Stimulated activated CD4-positive, alpha-beta T cell treated with anti-CD3 and anti-CD28 coated beads, Interleukin-4, amount 100 ng/mL, for 1 hour (primary cell): ENCODE results near the gene ZBED5.

ENCODE experiments used
- DNase-seq: peaks from one replicate; pipeline ENCODE4 v3.0.0-alpha.2; 2020

ZBED5 gene

DNA sequence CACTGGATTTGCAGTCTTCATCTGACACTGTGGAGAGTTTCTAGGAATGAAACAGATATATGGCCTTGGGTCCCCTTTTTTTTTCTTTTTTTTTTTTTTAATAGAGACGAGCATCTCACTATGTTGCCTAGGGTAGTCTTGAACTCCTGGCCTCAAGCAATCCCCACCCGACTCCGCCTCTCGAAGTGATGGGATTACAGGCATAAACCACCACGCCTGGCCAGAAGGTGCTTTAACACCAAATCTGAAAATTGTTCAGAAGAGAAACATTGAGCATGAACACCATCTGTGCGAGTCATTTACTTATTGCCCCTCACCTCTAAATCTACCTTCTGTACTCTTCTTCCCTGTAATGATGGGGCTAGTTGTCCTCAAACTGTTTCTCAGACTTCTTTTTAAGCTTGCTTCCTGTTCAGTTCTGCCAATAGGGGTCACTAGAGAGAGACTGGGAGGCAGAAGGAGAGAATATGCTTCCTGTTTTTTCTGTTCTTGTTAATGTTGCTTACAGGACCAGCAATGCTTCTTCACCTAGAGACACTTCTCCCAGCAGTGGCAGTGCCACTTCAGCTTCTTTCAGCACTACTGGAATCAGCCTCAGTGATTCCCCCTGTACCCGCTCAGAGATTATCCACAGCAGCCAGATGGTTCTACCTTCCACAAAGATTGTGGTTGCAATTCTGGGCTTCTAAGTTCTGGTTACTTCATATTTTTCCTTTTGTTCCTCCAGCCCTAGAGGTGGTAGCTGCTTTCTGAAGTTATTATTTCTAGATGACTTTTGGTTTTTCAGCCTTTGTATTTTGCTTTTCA is 20.8 kb upstream of the ZBED5 start:
- no peak for DNase-seq

DNA sequence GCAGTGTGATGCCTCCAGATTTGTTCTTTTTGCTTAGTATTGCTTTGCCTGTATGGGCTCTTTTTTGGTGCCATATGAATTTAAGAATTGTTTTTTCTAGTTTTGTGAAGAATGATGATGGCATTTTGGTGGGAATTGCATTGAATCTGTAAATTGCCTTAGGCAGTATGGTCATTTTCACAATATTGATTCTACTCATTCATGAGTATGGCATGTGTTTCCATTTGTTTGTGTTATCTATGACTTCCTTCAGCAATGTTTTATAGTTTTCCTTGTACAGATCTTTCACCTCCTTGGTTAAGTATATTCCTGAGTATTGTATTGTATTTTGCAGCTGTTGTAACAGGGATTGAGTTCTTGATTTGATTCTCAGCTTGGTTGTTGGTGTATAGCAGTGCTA is 18.3 kb upstream of the ZBED5 start:
- DNase-seq, result no peak

DNA sequence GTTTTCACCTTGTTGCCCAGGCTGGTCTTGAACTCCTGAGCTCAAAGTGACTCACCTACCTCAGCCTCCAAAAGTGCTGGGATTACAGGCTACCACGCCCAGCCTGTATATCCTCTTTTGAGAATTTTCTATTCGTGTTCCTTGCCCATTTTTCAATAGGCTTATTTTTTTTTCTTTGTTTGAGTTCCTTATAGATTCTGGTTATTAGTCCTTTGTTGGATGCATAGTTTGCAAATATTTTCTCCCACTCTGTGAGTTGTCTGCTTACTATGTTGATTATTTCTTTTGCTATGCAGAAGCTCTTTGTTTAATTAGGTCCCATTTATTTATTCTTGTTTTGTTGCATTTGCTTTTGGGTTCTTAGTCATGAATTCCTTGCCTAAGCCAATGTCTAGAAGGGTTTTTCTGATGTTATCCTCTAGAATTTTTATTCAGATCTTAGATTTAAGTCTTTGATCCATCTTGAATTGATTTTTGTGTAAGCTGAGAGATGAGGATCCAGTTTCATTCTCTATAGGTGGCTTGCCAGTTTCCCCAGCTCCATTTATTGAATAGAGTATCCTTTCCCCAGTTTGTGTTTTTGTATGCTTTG is 17.7 kb upstream of the ZBED5 start:
- no peak for DNase-seq

DNA sequence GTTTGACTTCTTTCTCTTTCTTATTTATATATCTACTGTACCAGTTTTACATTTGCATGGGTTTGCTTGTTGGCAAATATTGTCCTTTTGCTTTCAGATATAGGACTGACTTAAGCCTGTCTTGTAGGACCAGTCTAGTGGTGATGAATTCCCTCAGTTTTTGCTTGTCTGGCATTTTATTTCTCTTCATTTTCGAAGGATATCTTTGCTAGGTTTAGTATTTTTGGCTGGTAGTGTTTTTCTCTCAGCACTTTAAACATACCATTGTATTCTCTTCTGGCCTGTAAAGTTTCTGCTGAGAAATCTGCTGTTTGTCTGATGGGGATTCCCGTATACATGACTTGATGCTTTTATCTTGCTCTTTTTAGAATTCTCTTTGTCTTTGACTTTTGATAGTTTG is 14.2 kb upstream of the ZBED5 start:
- no peak for DNase-seq

DNA sequence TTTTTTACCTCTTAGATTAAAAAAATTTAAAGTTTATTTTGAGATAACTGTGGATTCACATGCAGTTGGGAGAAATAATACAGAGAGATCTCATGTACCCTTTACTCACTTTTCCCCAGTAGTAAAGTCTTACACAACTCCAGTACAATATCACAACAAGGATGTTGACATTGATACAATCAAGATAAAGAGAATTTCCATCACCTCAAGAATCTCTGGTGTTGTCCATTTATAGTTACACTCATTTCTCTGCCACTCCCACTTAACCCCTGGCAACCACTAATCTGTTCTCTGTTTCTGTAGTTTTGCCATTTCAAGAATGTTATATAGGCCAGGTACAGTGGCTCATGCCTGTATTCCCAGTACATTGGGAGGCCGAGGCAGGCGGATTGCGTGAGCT is 10.5 kb upstream of the ZBED5 start:
- DNase-seq, result no peak

DNA sequence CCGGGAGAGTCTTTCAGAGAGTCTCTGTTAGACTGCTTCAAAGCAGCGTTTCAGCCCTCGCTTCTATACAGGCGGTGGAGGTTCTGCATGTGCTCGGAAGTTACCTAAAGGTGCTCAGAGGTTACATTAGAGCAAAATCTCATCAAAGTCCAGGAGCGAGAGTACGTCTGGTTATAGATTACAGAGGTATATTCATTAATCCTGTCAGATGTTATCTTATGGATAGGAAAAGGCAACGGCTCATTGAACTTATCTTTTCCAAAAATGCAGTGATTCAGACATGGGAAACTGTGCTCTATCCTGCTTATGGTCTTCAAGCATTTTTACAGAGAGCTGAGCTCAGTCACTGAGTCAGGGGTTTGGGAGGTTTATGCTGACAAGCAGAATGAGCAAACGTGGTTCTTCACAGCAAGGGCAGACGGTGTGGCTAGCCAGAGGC is 9.1 kb upstream of the ZBED5 start:
- DNase-seq, result no peak

DNA sequence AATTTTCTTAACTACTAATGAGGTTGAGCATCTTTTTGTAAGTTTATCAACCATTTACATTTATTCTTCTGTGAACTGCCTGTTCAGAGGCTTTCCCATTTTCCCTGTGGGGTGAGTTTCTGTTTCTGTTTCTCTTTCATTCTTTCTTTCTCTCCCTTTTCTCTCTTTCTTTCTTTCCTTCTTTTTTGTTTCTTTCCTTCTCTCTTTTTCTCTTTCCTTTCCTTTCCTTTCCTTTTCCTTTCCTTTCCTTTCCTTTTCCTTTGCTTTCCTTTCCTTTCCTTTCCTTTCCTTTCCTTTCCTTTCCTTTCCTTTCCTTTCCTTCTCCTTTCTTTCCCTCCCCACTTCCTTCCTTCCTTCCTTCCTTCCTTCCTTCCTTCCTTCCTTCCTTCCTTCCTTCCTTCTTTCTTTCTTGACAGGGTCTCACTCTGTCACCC is 8.0 kb upstream of the ZBED5 start:
- no peak for DNase-seq

DNA sequence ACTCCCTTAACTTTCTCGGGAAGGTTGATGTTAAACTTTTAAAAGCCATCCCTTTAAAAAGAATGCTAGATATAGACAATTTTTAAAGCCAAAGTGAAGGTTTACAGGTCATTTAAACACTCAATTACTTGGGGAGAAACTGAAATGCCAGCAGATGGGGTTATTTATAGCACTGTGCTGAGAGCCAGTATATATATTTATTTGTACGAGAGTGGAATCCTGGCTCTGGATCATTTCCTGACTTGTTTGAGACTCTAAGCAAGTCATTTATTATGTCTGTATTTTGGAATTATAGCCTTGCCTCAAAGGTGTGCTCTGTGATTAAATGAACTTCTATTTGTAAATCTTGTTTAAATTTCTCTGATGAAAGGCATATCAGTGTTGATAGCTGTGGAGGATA is 6.8 kb upstream of the ZBED5 start:
- no peak for DNase-seq

DNA sequence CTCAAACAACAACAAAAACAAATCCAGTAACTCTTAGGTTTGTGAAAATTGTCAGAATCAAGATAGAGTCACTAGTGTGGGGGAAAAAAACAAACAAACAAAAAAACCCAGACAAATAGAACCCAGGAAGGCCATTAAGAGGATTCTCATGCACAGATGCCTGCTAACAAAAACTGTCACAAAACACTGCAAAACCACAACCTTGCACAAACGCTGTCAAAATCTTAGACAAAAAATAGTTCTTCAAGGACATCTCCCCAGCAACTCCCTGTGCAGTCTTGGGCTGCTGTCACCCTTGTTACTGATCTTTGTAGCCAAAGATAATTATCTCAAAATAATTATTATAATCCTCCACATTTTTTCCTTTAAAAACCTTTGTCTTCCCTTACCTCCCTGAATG is 4.6 kb upstream of the ZBED5 start:
- no peak for DNase-seq

DNA sequence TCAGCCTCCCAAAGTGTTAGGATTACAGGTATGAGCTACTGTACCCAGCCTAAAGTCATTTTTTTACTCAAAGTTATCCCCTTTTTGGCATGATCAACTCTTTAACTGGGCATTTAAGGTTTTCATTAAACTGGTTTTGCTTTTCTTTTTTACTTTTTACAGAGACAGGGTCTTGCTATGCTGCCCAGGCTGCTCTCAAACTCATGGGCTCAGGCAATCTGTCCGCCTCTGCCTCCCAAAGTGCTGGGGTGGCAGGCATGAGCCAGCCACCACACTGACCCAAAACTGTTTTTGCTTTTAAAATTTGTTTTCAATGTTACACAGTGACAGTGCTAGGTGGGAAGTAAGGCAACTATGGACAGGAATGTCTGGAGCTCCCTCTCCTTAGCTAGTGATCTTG is 3.9 kb upstream of the ZBED5 start:
- no peak for DNase-seq

DNA sequence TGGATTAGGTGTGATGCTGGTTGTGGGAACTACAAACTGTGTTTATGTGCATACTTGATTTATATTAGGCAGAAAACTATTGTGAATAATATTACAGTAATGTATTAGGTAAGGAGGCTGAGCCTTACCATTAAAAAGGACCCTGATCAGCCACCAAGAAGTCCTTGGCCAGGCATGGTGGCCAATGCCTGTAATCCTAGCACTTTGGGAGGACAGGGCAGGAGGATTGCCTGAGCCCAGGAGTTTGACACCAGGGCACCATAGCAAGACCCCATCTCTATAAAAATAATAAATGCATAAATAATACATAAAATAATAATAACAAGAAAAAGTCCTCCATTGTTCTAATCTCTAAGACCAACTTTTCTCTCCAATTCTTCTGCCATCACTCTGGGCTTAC is 3.2 kb upstream of the ZBED5 start:
- no peak for DNase-seq

DNA sequence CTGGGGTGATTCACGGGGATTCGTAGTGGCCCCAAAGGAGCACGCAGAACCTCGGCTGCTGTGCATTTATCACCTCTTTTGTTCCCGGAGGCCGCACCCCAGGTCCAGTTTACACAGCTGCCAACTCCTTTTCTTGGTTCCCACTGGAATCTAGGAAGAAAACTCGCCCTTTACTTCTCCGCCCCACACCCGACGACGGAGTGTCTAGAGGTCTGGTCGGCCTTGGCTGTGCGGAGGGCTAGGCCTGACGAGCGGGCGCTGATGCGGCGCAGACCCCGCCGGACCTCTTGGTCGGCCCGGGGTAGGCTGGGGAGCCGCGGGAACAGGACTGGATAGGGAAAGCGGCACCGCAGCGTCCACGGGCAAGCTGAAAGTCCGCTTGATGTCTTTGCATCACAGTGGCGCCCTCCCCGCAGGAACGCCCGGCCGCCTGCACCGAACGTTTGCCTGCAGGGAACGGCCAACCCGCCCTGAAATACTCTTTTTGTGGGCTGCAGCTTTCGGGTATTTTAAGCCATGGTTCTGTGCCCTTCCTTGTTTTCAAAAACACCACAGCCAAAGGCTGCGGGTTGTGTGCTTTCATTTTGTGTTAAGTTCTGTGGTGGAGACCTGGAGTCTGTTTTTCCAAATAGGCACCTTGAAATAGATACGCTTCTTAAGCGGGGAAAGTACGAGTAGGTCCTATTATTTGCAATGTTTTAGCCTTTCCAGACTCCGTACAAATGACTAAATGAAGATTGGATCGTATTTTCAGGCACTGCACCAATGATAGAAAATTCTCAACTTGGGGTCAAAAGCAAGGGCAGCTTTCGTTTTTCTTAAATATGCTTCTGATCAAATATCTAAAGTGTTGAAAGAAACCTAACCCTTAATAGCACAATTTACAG is 829 bp upstream of the ZBED5 start:
- peak; percentile 51 for DNase-seq

DNA sequence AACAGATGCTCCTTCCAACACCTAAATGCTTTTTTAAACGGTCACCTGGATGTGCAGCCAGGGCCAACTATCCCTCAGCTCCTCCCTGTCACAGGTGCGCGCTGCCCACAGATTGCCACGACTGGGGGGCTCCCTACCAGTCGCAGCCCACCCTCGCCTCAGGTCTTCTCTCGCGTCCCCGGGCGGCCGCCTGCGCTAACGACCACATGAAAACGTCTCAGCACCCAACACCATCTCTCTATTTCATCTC is 469 bp downstream of the ZBED5 start:
- no peak for DNase-seq

DNA sequence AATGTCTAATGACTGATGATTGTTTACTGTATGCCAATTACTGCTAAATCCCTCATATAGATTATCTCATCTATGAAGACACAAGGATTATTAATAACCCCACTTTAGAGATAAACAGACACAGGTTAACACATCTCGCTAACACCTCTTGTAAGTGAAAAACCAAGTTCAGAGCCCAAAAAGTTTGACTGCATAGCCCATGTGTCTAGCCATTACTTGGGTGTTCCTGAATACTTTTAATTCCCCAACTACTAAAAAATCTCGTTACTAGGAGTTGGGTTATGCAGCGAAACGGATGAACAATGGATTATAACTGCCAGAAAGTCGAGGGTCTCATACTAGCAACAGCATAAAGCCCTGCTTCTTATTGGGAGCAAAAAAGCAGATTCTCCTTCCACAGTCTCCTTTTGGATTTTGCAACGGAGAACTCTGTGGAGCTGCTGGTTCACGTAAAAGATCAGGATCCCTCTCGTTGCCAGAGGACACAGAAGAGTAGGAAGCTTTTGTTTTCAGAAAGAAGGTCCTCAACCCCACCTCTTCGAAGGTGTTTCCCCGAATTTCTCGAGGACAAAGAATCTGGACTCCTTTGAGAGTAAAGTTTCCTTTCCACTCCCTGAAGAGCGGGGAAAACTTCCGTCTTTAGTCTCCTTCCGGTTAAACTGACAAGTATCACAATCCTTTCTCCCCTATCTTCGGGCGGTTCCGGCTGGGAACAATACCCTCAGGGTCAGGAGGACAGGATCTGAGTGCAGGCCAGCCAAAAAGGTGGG is 979 bp downstream of the ZBED5 start:
- DNase-seq, result no peak

DNA sequence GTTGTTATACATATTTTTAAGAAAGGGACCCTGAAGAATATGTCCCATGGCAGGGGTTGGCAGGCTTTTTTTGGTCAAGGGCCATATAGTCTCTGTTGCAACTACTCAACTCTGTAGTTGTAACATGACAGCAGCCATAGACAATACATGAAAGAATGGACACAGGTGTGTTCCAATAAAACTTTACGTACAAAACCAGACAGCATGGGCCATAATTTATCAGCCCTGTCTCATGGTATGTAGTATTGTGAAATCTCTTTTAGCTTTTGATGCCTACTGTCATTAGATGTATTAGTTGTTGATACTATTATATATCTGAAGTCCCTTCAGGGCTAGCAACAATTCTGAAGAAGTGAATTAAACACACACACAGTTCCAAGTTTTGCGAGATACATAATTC is 2.6 kb downstream of the ZBED5 start:
- DNase-seq, result no peak

DNA sequence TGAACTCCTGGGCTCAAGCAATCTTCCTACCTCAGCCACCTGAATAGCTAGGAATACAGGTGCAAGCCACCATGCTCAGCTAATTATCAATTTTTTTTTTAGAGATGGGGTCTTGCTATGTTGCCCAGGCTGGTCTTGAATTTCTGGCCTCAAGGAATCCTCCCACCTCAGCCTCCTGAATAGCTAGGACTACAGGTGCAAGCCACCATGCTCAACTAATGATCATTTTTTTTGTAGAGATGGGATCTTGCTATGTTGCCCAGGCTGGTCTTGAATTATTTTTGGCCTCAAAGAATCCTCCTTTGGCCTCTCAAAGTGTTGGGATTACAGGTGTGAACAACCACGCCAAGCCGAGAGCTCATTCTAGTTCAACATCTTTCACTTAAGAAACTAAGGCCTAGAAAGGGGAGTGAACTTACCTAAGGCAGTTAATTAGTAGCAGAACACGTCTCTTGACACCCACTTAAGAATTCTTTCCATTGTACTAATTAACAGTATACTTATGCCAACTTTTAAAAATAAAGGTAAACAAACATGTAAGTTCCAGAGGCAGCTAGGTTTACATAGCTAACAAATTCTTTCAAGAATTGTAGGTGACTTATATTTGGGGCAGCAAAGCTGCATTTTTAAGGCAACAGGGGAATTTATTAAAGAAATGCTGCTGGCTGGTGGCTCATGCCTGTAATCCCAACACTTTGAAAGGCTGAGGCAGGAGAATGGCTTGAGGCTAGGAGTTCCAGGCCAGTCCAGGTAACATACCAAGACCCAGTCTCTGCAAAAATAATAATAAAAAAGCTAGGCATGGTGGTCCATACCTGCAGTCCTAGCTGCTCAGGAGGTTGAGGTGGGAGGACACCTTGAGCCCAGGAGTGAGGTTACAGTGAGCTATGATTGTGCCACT is 9.6 kb downstream of the ZBED5 start:
- no peak for DNase-seq

DNA sequence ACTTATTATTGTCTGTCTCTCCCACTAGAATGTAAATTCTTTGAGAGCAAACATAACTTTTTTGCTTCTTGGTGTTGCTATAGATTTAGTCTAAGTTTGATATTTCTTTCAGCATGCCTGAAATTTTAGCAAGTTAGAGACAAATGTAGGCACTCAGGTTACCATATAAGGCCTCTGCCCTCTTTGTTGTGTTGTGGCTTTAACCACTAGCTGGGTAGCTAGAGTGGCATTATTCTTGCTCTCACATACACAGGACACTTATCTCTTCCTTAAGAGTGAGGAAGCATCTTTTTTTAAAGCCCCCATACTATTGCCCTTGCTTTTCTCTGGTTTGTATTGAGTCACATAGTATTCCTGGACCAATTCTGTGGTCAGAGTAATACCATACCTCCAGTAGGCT is 11.2 kb downstream of the ZBED5 start:
- no peak for DNase-seq

DNA sequence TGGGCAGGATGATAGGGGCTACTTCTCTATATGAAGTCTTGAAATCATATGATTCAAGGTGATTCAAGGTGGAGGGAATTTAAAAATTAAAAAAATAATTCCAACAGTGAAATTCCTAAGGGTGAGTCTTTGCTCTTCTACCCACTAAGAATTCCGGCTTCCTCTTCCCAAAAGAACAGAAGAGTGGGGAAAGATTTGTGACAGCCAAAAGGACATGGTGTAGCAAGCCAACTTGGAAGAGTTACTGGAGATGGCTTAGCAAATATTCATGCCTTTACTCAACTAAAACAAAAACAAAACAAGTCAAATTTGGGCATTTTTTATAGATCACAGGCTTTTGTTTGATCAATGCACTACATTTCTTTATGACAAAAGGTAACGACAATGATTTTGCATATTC is 12.3 kb downstream of the ZBED5 start:
- no peak for DNase-seq

DNA sequence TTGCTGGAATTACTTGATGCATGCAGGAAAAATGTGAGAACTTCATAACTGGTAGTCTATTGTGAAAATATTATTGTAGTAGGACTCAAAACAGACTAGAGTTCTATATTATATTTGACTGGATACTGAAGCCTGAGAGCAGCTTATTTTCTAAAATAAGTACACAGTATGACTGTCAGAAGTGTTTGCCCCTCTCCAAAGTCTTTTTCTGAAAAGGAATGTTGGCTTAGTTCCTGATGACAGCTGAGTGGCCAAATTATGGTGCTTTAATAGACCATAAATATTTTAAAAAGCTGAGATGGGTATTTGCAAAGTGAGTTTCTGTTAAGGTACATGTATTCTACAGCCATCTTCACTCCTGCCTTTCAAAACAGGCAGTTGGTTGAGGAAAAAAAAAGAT is 13.1 kb downstream of the ZBED5 start:
- DNase-seq, result no peak

DNA sequence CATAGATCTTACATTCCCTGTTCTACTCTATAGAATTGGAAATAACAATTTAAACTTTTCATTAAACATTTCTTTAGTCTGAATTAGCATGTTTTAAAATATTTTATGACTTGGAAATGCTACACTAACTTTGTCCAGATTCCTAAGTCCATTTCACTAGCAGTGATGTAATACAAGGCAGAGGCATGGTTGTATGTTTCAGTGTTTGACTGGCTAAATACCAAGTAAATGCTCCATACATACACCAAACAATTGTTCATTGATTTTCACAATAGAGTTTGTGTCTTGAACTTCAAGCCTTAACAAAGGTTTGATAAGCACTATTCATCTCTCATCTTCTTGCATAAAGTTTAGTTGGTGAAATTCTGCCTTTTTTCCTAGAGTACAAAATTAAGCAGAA is 13.5 kb downstream of the ZBED5 start:
- DNase-seq, result no peak

DNA sequence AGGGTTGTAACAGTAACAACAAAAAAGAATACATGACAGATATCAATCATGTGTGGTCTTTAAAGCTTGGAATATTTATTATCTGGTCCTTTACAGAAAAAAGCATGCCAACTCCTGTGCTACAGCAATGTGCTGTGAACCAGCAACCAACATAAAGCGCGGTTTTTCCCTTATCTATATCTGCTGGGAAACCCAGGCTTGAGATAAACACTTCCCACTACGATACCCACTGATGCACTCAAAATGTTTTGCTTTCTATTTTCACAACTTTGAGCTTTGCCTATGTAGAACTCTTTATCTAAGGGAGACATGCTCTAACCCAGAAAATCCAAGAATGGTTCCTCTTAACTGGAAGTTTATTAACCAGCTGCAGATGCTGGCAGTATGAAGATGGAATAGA is 19.0 kb downstream of the ZBED5 start:
- no peak for DNase-seq

DNA sequence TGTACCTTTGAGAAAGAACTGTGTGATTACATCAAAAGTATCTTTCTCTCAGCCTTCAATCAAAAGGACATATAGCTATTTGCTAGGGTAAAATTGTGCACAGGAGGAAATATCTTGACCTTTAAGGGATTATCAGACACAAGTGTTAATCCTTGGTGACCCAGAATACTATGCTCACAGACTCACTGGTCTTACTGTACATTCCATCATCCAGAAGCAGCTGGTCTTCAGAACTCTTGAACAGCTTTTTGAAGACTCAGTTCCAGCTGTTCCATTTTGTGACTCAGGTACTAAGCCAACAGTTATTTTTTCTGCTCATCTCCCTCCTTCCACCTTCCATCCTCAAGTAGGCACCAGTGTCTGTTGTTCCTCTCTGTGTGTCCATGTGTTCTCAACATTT is 19.8 kb downstream of the ZBED5 start:
- no peak for DNase-seq
